MCF 10A (cell line): ENCODE data around the gene PPIL1. TPM values are rescaled to one million over a fixed set of nuclear protein-coding genes. Genes with fewer than 3 reads are reported as not detected.

Source experiments
- BruUV-seq: library from RNA; stranded (reverse); fragments of 400-500 nt; replicated peaks from 2 replicates; lab custom pipeline; 2021; lab: Mats Ljungman, UMichigan
- CTCF ChIA-PET: fragments of 300-600 bp; sonication (Branson Sonifier 250); formaldehyde crosslinking; extraction: SDS; loops from one replicate; lab custom pipeline; 2021; ENCODE audit warnings: antibody characterized with exemption, inconsistent platforms; lab: Yijun Ruan, JAX
- POLR2A ChIA-PET: fragments of 300-600, 350-650 bp; sonication (Branson Sonifier 250); formaldehyde crosslinking; extraction: SDS; loops from one replicate; lab custom pipeline; 2020; ENCODE audit warnings: antibody characterized with exemption, inconsistent platforms; lab: Yijun Ruan, JAX
- DNase-seq: peaks from one replicate; pipeline ENCODE4 v3.0.0-alpha.2; 2018; ENCODE audit not compliant: unreplicated experiment
- H3K27ac Mint-ChIP-seq: one replicate; pipeline ENCODE4 v1.8.0; 2022; ENCODE audit warnings: mild to moderate bottlenecking, low read depth, mixed read lengths; ENCODE audit not compliant: unreplicated experiment
- H3K27me3 Mint-ChIP-seq: one replicate; pipeline ENCODE4 v1.8.0; 2022; ENCODE audit warnings: mixed read lengths; ENCODE audit not compliant: insufficient read depth, unreplicated experiment
- H3K36me3 Mint-ChIP-seq: one replicate; pipeline ENCODE4 v1.8.0; 2022; ENCODE audit warnings: mild to moderate bottlenecking, moderate library complexity, mixed read lengths; ENCODE audit not compliant: insufficient read depth, unreplicated experiment
- H3K4me1 Mint-ChIP-seq: one replicate; pipeline ENCODE4 v1.8.0; 2022; ENCODE audit warnings: mixed read lengths; ENCODE audit not compliant: insufficient read depth, unreplicated experiment
- H3K4me3 Mint-ChIP-seq: one replicate; pipeline ENCODE4 v1.8.0; 2022; ENCODE audit warnings: mild to moderate bottlenecking, moderate library complexity, mixed read lengths; ENCODE audit not compliant: unreplicated experiment
- H3K9me3 Mint-ChIP-seq: one replicate; pipeline ENCODE4 v1.8.0; 2022; ENCODE audit warnings: mixed read lengths; ENCODE audit not compliant: unreplicated experiment
- intact Hi-C: fragments of 100-400 bp; cut with micrococcal nuclease; formaldehyde crosslinking; loops from 2 replicates; pipeline ENCODE4 v1.14.1; 2022
- total RNA-seq: library from RNA; stranded (reverse); gene quantifications from 2 replicates; pipeline ENCODE4 v1.2.3, GENCODE V29; 2022
- TF ChIP-seq, protein P1 (sequence below): fragments of 200-600 bp; IDR thresholded peaks from one replicate; pipeline ENCODE4 v1.8.0; 2022; ENCODE audit warnings: antibody characterized with exemption, mild to moderate bottlenecking; ENCODE audit not compliant: unreplicated experiment

The PPIL1 gene
- total RNA-seq, 1 experiment from 2014 or later: 54.9 TPM

DNA sequence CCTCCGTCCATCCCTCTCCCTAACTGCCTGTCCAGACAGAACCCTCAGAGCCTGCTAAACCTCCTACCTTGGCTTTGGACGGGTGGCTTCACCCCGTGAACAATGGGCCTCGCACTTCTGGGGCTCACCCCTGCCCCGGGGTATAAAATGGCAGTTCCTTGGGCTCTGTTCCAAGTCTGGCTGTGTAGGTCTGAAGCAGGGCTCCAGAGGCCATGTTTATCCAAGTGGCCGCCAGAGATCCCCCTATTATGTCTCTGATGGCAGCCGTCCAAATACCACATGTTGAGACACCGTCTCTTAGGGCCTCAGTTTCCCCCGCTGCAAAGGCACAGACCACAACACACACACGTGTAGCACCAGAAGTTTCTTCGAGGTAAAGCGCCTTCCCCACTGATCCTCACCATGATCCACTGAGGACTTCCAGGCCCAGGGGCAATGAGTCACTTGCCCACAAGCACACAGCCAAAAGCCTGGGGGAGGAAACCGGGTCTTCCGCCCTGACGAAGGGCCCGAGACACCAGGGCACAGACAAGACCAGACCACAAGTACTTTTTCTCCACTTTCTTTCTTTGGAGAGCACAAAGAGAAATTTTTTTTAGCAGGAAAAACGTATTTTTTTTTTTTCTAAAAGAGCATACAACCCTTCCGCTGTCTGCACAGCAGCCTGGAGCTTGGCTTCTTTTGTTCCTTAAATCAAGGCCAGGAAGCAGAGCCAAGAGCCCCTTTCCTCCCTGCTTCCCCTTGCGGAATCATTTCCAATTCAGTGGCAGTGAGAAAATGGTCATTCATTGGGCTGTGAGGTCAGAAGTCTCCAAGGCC lies 47.1 kb downstream of the PPIL1 start:
- no TSS peak for BruUV-seq
- ChIA-PET POLR2A (interaction anchor here (1.1 kb wide), 1 partner anchor 12 kb away, joined by 3 read pairs; no protein-coding TSS in a partner anchor), CTCF (interaction anchor here (0.6 to 1.5 kb wide), 2 partner anchors 22 to 51 kb away, joined by 3 to 4 read pairs; no protein-coding TSS in a partner anchor)
- no peaks in the 10 kb centered on the region for H3K36me3 Mint-ChIP-seq
- no peak overlapping the region for H3K27ac Mint-ChIP-seq
- H3K4me1 Mint-ChIP-seq: peaks cover 20% of the 10 kb centered on the region
- H3K27me3 Mint-ChIP-seq: no peaks in the 10 kb centered on the region
- peak; percentile 57 for DNase-seq
- TF ChIP-seq, protein P1, sequence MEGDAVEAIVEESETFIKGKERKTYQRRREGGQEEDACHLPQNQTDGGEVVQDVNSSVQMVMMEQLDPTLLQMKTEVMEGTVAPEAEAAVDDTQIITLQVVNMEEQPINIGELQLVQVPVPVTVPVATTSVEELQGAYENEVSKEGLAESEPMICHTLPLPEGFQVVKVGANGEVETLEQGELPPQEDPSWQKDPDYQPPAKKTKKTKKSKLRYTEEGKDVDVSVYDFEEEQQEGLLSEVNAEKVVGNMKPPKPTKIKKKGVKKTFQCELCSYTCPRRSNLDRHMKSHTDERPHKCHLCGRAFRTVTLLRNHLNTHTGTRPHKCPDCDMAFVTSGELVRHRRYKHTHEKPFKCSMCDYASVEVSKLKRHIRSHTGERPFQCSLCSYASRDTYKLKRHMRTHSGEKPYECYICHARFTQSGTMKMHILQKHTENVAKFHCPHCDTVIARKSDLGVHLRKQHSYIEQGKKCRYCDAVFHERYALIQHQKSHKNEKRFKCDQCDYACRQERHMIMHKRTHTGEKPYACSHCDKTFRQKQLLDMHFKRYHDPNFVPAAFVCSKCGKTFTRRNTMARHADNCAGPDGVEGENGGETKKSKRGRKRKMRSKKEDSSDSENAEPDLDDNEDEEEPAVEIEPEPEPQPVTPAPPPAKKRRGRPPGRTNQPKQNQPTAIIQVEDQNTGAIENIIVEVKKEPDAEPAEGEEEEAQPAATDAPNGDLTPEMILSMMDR: no peak
- no peak overlapping the region for H3K4me3 Mint-ChIP-seq
- intact Hi-C loops: no loop called here
- H3K9me3 Mint-ChIP-seq: no peaks in the 10 kb centered on the region

DNA sequence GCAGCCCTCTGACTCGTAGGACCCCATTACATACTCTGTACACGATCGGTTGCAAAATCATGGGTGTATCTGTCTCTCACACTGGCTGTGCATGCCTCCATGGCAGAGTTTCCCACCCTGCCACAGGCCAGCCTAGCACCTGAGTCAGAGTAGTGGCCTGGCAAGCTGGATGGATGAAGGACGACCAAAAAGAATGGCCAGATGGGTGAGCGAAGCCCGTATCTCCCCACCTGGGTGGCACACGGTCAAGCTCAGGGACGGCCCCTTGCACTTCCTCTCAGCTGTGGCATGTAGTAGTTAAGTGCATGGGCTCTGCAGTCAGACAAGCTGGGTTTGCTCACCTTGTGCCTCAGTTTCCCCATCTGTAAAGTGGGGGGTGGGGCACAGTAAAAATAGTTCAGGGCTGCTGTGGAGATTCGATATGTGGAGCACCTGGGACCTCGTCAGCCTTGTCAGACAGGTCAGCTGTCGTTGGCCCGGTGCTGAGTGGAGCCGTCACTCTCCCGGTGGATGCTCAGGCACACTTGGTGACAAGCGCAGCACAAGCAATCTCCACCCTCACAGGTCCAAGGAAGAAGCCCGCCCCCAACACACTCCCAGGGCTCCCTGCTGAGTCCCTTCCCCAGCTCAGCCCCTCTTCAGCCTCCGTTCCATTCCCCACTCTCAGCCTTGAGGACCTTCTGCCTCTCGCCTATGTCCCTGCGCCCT lies 47.9 kb downstream of the PPIL1 start:
- DNase-seq: no peak
- intact Hi-C loops: no loop called here
- Mint-ChIP-seq H3K27me3 (no peaks in the 10 kb centered on the region), H3K4me1 (peaks cover 20% of the 10 kb centered on the region), H3K36me3 (no peaks in the 10 kb centered on the region), H3K4me3 (no peak overlapping the region), H3K9me3 (no peaks in the 10 kb centered on the region), H3K27ac (no peak overlapping the region)
- ChIA-PET POLR2A (no interaction called here), CTCF (interaction anchor here (0.6 kb wide), 2 partner anchors 50 to 379 kb away, joined by 3 read pairs; no protein-coding TSS in a partner anchor)
- TF ChIP-seq, protein P1: no peak
- no TSS peak for BruUV-seq

DNA sequence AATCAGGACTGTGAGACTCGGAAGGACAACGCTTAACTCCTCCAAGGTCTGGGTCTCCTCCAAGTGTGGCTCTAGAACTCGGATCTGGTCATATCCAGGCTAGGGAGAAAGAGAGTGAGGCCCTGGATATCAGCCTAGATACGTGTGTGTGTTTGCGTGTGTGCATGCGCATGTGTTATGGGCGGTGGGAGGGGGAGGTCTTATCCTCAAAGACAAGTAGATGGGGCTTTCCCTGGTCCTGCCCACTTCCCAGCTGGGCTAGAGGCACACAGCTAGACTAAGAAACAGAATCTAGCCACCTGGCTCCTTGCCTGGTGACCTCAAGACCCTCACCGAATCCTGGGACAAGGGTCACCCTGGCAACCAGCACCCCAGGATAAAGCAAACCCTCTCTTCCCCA lies 48.6 kb downstream of the PPIL1 start:
- TF ChIP-seq, protein P1: no peak

DNA sequence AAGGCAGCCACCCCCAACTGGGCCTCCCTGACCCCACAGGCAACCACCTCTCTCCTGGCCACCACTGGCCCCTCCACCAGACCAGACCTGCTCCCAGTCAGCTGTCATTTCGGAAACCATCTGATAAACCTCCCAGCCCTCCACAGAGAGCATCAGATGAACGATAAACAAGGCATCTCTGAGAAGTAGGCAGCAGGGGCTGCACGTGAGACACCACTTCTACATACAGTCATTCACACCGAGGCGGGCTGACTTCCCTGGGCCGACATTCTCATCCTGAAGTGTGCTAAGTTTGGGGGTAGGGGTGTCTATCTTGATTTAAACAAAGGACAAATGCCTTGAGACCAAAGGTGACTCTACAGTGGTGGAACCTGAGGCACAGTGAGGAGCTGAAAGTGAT lies 49.2 kb downstream of the PPIL1 start:
- POLR2A ChIA-PET: no interaction called here

More for the DNA sequence above, 48.6 kb downstream of the PPIL1 start:
- Mint-ChIP-seq H3K4me3 (no peak overlapping the region), H3K4me1 (peaks cover 24% of the 10 kb centered on the region), H3K9me3 (no peaks in the 10 kb centered on the region), H3K27ac (no peak overlapping the region), H3K27me3 (no peaks in the 10 kb centered on the region), H3K36me3 (no peaks in the 10 kb centered on the region)
- no TSS peak for BruUV-seq
- no peak for DNase-seq
- intact Hi-C loops: no loop called here
- ChIA-PET POLR2A (no interaction called here), CTCF (interaction anchor here (0.6 to 0.7 kb wide), 2 partner anchors 60 to 380 kb away, joined by 3 read pairs; no protein-coding TSS in a partner anchor)

More for the DNA sequence above, 49.2 kb downstream of the PPIL1 start:
- H3K36me3 Mint-ChIP-seq: no peaks in the 10 kb centered on the region
- TF ChIP-seq, protein P1: no peak
- peaks cover 24% of the 10 kb centered on the region for H3K4me1 Mint-ChIP-seq
- H3K9me3 Mint-ChIP-seq: no peaks in the 10 kb centered on the region
- H3K27me3 Mint-ChIP-seq: no peaks in the 10 kb centered on the region
- intact Hi-C loops: no loop called here
- no peak overlapping the region for H3K4me3 Mint-ChIP-seq
- BruUV-seq: no TSS peak
- no peak for DNase-seq
- CTCF ChIA-PET: interaction anchor here (0.7 kb wide), 1 partner anchor 60 kb away, joined by 3 read pairs; no protein-coding TSS in a partner anchor
- H3K27ac Mint-ChIP-seq: no peak overlapping the region
